HCT116 (cell line): ENCODE measurements around the gene SERTAD1. TPM values are rescaled to one million over a fixed set of nuclear protein-coding genes. Genes with fewer than 3 reads are reported as not detected.

Experiments
- ATAC-seq: fragments of 200-7000 bp; cut with Tn5 transposase; 2 replicates; pipeline ENCODE4 v1.9.1; 2020; ENCODE audit warnings: mild to moderate bottlenecking, moderate library complexity
- BruUV-seq: library from RNA; stranded (reverse); fragments of 400-500 nt; replicated peaks from 2 replicates; lab custom pipeline; 2021; lab: Mats Ljungman, UMichigan
- CTCF ChIA-PET: fragments of 300-600 bp; sonication (Branson Sonifier 250); formaldehyde crosslinking; loops from one replicate; lab custom pipeline; 2021; ENCODE audit warnings: antibody characterized with exemption; lab: Charles Lee
- POLR2A ChIA-PET: fragments of 300-600, 350-600 bp; sonication (Branson Sonifier 250); formaldehyde crosslinking; loops from one replicate; lab custom pipeline; 2021; ENCODE audit warnings: antibody characterized with exemption; lab: Charles Lee
- RAD21 ChIA-PET, 2 experiments: fragments of 300-600 bp; sonication (Branson Sonifier 250); formaldehyde crosslinking; loops; one replicate each; lab custom pipeline; 2023; ENCODE audit warnings: low total read pairs in 2 of 2; ENCODE audit not compliant: uncharacterized antibody in 2 of 2, unreplicated experiment in 2 of 2, low non-redundant PET in 1 of 2; lab: Charles Lee
- DNase-seq: peaks from one replicate; pipeline ENCODE4 v3.0.0-alpha.2; 2010; ENCODE audit warnings: low read depth, low spot score
- H2AFZ ChIP-seq: fragments of 200-600 bp; shearing (Covaris generic), sonication (generic); 2 replicates; pipeline ENCODE4 v1.6.1; 2017; ENCODE audit warnings: low read depth, mixed run types, mixed read lengths, antibody characterized with exemption, low read length; ENCODE audit not compliant: poor library complexity, severe bottlenecking
- H3K27ac ChIP-seq: 2 replicates; pipeline ENCODE4 v1.5.1; 2012; ENCODE audit warnings: low read depth, low read length
- H3K27me3 ChIP-seq: fragments of 200-600 bp; sonication (generic); 2 replicates; pipeline ENCODE4 v1.6.1; 2016; ENCODE audit warnings: mixed run types, low read length, mixed read lengths; ENCODE audit not compliant: insufficient read depth
- H3K36me3 ChIP-seq, 2 experiments: fragments of 200-500 bp in 1 of 2; fragments of 200-600 bp in 1 of 2; sonication (Bioruptor generic) in 1 of 2; sonication (generic) in 1 of 2; 2 replicates each; pipeline versions ENCODE4 v1.5.1 to v1.6.1; 2014 to 2016; ENCODE audit warnings: low read length in 2 of 2, inconsistent platforms in 1 of 2, mixed read lengths in 1 of 2, mixed run types in 1 of 2; ENCODE audit not compliant: insufficient read depth in 2 of 2, control insufficient read depth in 1 of 2
- H3K4me1 ChIP-seq, 2 experiments: fragments of 200-600 bp in 1 of 2; sonication (generic) in 1 of 2; 2 replicates each; pipeline versions ENCODE4 v1.5.1 to v1.6.1; 2012 to 2017; ENCODE audit warnings: low read length in 2 of 2, inconsistent platforms in 1 of 2, mild to moderate bottlenecking in 1 of 2, mixed read lengths in 1 of 2, mixed run types in 1 of 2, moderate library complexity in 1 of 2; ENCODE audit not compliant: insufficient read depth in 2 of 2, control insufficient read depth in 1 of 2
- H3K4me2 ChIP-seq: fragments of 200-600 bp; sonication (generic); 2 replicates; pipeline ENCODE4 v1.6.1; 2017; ENCODE audit warnings: mixed run types, low read length, mixed read lengths
- H3K4me3 ChIP-seq, 2 experiments: fragments of 200-600 bp in 1 of 2; sonication (generic) in 1 of 2; replicated peaks in 1 of 2; 2 replicates each; pipeline ENCODE4 v1.5.1; 2011 to 2016; ENCODE audit warnings: low read length in 2 of 2, control low read depth in 1 of 2, low read depth in 1 of 2, mild to moderate bottlenecking in 1 of 2, mixed read lengths in 1 of 2, mixed run types in 1 of 2
- H3K79me2 ChIP-seq: fragments of 200-600 bp; sonication (generic); 2 replicates; pipeline ENCODE4 v1.6.1; 2017; ENCODE audit warnings: mild to moderate bottlenecking, mixed run types, low read length, moderate library complexity, mixed read lengths; ENCODE audit not compliant: insufficient read depth
- H3K9ac ChIP-seq: fragments of 200-600 bp; sonication (generic); 2 replicates; pipeline ENCODE4 v1.6.1; 2016; ENCODE audit warnings: low read length, mixed read lengths
- H3K9me2 ChIP-seq: fragments of 200-600 bp; sonication (generic), shearing (Covaris generic); 2 replicates; pipeline ENCODE4 v1.6.1; 2017; ENCODE audit warnings: mixed run types, mild to moderate bottlenecking, moderate library complexity; ENCODE audit not compliant: insufficient read depth
- H3K9me3 ChIP-seq, 2 experiments: fragments of 200-500 bp in 1 of 2; fragments of 200-600 bp in 1 of 2; sonication (Bioruptor generic) in 1 of 2; sonication (generic) in 1 of 2; 2 replicates each; pipeline ENCODE4 v1.6.1; 2014 to 2017; ENCODE audit warnings: low read length in 2 of 2, mixed read lengths in 2 of 2, inconsistent platforms in 1 of 2, low read depth in 1 of 2, mild to moderate bottlenecking in 1 of 2, mixed run types in 1 of 2, moderate library complexity in 1 of 2; ENCODE audit not compliant: control insufficient read depth in 1 of 2, insufficient read depth in 1 of 2
- H4K20me1 ChIP-seq: fragments of 200-600 bp; sonication (generic), shearing (Covaris generic); 2 replicates; pipeline ENCODE4 v1.6.1; 2017; ENCODE audit warnings: mixed run types, mild to moderate bottlenecking, moderate library complexity; ENCODE audit not compliant: insufficient read depth
- CBX3 ChIP-seq: IDR thresholded peaks from 2 replicates; pipeline ENCODE4 v1.6.1; 2012; ENCODE audit warnings: low read depth
- CEBPB ChIP-seq: IDR thresholded peaks from 2 replicates; pipeline ENCODE4 v1.6.1; 2012; ENCODE audit warnings: low read depth
- ELF1 ChIP-seq: IDR thresholded peaks from 2 replicates; pipeline ENCODE4 v1.6.1; 2012; ENCODE audit warnings: low read depth, borderline replicate concordance
- EZH2 ChIP-seq: fragments of 200-600 bp; sonication (generic); IDR thresholded peaks from 2 replicates; pipeline ENCODE4 v1.6.1; 2017; ENCODE audit warnings: antibody characterized with exemption, mixed run types
- EZH2phosphoT487 ChIP-seq: fragments of 200-600 bp; IDR thresholded peaks from 2 replicates; pipeline ENCODE4 v1.6.1; 2018; ENCODE audit warnings: antibody characterized with exemption, borderline replicate concordance
- JUND ChIP-seq: IDR thresholded peaks from 2 replicates; pipeline ENCODE4 v1.6.1; 2012
- POLR2A ChIP-seq: IDR thresholded peaks from 2 replicates; pipeline ENCODE4 v1.7.0; 2011; ENCODE audit warnings: borderline replicate concordance; ENCODE audit not compliant: insufficient read depth, insufficient read length; ENCODE audit errors: extremely low read depth
- POLR2AphosphoS5 ChIP-seq: IDR thresholded peaks from 2 replicates; pipeline ENCODE4 v1.6.1; 2011; ENCODE audit warnings: mild to moderate bottlenecking, low read depth, low read length, moderate library complexity
- SIN3A ChIP-seq: IDR thresholded peaks from 2 replicates; pipeline ENCODE4 v1.6.1; 2012; ENCODE audit warnings: low read depth
- SP1 ChIP-seq: IDR thresholded peaks from 2 replicates; pipeline ENCODE4 v1.6.1; 2012; ENCODE audit warnings: low read depth
- SRF ChIP-seq: IDR thresholded peaks from 2 replicates; pipeline ENCODE4 v1.6.1; 2012; ENCODE audit warnings: low read depth
- YY1 ChIP-seq: IDR thresholded peaks from 2 replicates; pipeline ENCODE4 v1.6.1; 2011; ENCODE audit warnings: low read length, low read depth, moderate library complexity, mild to moderate bottlenecking; ENCODE audit not compliant: insufficient replicate concordance; ENCODE audit errors: extremely low read depth
- ZBTB33 ChIP-seq: IDR thresholded peaks from 2 replicates; pipeline ENCODE4 v1.6.1; 2011; ENCODE audit warnings: mild to moderate bottlenecking, low read length, moderate library complexity; ENCODE audit not compliant: insufficient replicate concordance; ENCODE audit errors: extremely low read depth
- intact Hi-C: fragments of 100-400 bp; cut with micrococcal nuclease; formaldehyde crosslinking; loops from 2 replicates; pipeline ENCODE4 v1.10.0; 2022
- total RNA-seq: library from RNA; stranded (reverse); gene quantifications from one replicate; pipeline ENCODE4 v1.2.1, GENCODE V29; 2021; ENCODE audit not compliant: unreplicated experiment
- TF ChIP-seq, protein P1 (sequence below): IDR thresholded peaks from 2 replicates; pipeline ENCODE4 v1.6.1; 2012

The SERTAD1 gene
- total RNA-seq, 1 experiment from 2014 or later = 30.3 TPM

DNA sequence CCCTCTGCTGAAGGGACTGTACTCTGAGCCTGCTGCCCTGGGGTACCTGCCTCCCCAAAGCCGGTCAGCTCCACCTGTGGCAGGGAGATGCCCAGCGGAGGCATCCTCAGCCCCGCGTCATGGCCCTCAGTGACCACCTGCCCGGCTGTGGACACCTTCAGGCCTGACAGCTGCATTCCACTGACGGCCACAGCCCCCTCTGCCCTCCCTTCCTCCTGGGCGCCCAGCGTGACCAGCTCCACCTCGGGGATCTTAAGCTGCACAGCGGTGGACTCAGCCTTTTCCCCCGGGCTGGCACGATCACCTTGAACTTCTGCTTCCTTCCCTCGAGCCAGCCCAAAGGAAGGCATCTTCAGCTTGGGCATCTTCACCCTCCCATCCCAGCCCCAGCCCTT lies 31.0 kb downstream of the SERTAD1 start:
- BruUV-seq = no TSS peak
- Histone ChIP-seq H3K9ac (no peak overlapping the region), H4K20me1 (no peaks in the 10 kb centered on the region), H3K9me3 (no peaks in the 10 kb centered on the region), H2AFZ (no peak overlapping the region), H3K4me2 (no peak overlapping the region), H3K4me3 (no peak overlapping the region), H3K36me3 (no peaks in the 10 kb centered on the region), H3K9me2 (no peaks in the 10 kb centered on the region), H3K4me1 (peaks cover 15 to 30% of the 10 kb centered on the region in 2 experiments), H3K27ac (no peak overlapping the region), H3K79me2 (no peaks in the 10 kb centered on the region), H3K27me3 (no peaks in the 10 kb centered on the region)
- TF ChIP-seq CEBPB (no peak), SRF (no peak)
- RAD21 ChIA-PET = no interaction called here
- ATAC-seq (no peak), DNase-seq (no peak)
- intact Hi-C loops = no loop called here
- CTCF ChIA-PET = interaction anchor here (1.7 kb wide), 1 partner anchor 26 kb away, joined by 6 read pairs; no protein-coding TSS in a partner anchor
- POLR2A ChIA-PET = interaction anchor here (1.2 kb wide), 1 partner anchor 31 kb away, joined by 3 read pairs; no protein-coding TSS in a partner anchor

- no peaks in the 10 kb centered on the region for H4K20me1 ChIP-seq
- no peaks in the 10 kb centered on the region for H3K27me3 ChIP-seq
- no peaks in the 10 kb centered on the region for H3K9me3 ChIP-seq
- TF ChIP-seq POLR2A (no peak), JUND (no peak), EZH2phosphoT487 (no peak), YY1 (no peak), POLR2AphosphoS5 (no peak), SIN3A (no peak), CBX3 (no peak), ELF1 (no peak), SP1 (no peak), EZH2 (no peak), SRF (no peak), ZBTB33 (no peak), CEBPB (no peak)
- TF ChIP-seq, protein P1, sequence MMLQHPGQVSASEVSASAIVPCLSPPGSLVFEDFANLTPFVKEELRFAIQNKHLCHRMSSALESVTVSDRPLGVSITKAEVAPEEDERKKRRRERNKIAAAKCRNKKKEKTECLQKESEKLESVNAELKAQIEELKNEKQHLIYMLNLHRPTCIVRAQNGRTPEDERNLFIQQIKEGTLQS = no peak
- no peak overlapping the region for H3K4me2 ChIP-seq
- DNase-seq (no peak), ATAC-seq (no peak)
- ChIA-PET CTCF (interaction anchor here (1.7 kb wide), 1 partner anchor 27 kb away, joined by 6 read pairs; no protein-coding TSS in a partner anchor), POLR2A (interaction anchor here (1.2 kb wide), 1 partner anchor 32 kb away, joined by 3 read pairs; no protein-coding TSS in a partner anchor), RAD21 (no interaction called here)
- H3K79me2 ChIP-seq = no peaks in the 10 kb centered on the region
- no peak overlapping the region for H2AFZ ChIP-seq
- H3K27ac ChIP-seq = no peak overlapping the region; the same call in 1 of the 2 replicates
- no peak overlapping the region for H3K9ac ChIP-seq
- H3K9me2 ChIP-seq = no peaks in the 10 kb centered on the region
- intact Hi-C loops = no loop called here
- H3K4me1 ChIP-seq = peaks cover 15 to 26% of the 10 kb centered on the region in 2 experiments
- no peaks in the 10 kb centered on the region for H3K36me3 ChIP-seq
- no TSS peak for BruUV-seq
- H3K4me3 ChIP-seq = no peak overlapping the region
These were observed 31.6 kb downstream of the SERTAD1 start for GRCh38 chr19:40393894-40394815.
